Measurements from ENCODE around the gene DLST. TPM values are rescaled to one million over a fixed set of nuclear protein-coding genes. Genes with fewer than 3 reads are reported as not detected.

Gene DLST
- polyA plus RNA-seq, 1 donor (not counting 4 experiments of a cell fraction or from before 2014, with no cell fraction given) = 114 TPM

GRCh38 chr14:74908861-74909341 is 27.2 kb downstream of the DLST start:
- no peak overlapping the region for H3K4me2 ChIP-seq (ENCODE audit: control insufficient read depth, extremely low read depth, insufficient read depth, low read depth, low read length)
- DNase-seq (ENCODE audit: low read depth, low spot score) (no peak), FAIRE-seq (no peak)
- H3K27me3 ChIP-seq (ENCODE audit: control insufficient read depth, extremely low read depth, insufficient read depth, low read length) = no peaks in the 10 kb centered on the region
- no peak overlapping the region for H3K4me3 ChIP-seq (ENCODE audit: control insufficient read depth in 2 of 3, extremely low read depth in 1 of 3, insufficient read depth in 2 of 3, low read depth in 1 of 3, low read length in 3 of 3)
- no peaks in the 10 kb centered on the region for H3K79me2 ChIP-seq (ENCODE audit: control insufficient read depth, insufficient read depth, low read length)
- no peak for TF ChIP-seq EZH2 (IDR thresholded peaks at IDR 0.05; ENCODE audit: low read length)
- peaks cover 9 to 14% of the 10 kb centered on the region in 2 experiments for H3K36me3 ChIP-seq (ENCODE audit: control insufficient read depth in 2 of 2, extremely low read depth in 1 of 2, insufficient read depth in 2 of 2, low read length in 2 of 2)
- H3K27ac ChIP-seq (ENCODE audit: control insufficient read depth, insufficient read depth, low read length) = no peak overlapping the region
- H2AFZ ChIP-seq (ENCODE audit: control insufficient read depth, low read length) = no peak overlapping the region
- peaks cover 6% of the 10 kb centered on the region for H3K4me1 ChIP-seq (ENCODE audit: control insufficient read depth, extremely low read depth, insufficient read depth, low read length)
- no peaks in the 10 kb centered on the region for H4K20me1 ChIP-seq (ENCODE audit: control insufficient read depth, extremely low read depth, insufficient read depth, low read length)
- dilution Hi-C loops (cut with MboI; ENCODE audit: extremely low pct_ligation_motif_present, low sequenced_read_pairs) = no loop called here
- H3K9ac ChIP-seq (ENCODE audit: control insufficient read depth, extremely low read depth, insufficient read depth, low read length) = no peak overlapping the region
- no peaks in the 10 kb centered on the region for H3K9me1 ChIP-seq (ENCODE audit: control insufficient read depth, extremely low read depth, insufficient read depth, low read length)
- H3K9me3 ChIP-seq (ENCODE audit: control insufficient read depth, low read depth, low read length) = no peaks in the 10 kb centered on the region

DNA sequence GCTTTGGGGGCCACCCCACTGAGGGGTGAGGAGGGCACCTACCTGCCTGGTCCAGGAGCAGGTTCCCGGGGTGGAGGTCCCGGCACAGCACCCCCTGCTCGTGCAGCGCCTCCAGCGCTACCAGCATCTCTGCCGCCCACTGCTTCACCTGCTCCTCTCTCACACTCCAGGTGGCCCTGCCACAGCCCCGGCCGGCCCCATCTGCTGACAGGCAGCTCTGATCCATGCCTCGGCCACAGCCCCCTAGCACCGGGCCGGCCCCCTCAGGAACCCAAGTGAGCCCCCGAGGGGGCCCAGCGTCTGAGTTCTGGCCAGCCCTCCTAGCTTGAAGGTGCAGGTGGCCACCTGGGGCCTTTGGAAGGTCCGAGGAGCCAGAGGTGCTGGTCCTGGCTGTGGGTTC is 27.8 kb downstream of the DLST start:
- H3K9ac ChIP-seq (ENCODE audit: control insufficient read depth, extremely low read depth, insufficient read depth, low read length) = no peak overlapping the region
- H3K27me3 ChIP-seq (ENCODE audit: control insufficient read depth, extremely low read depth, insufficient read depth, low read length) = no peaks in the 10 kb centered on the region
- H3K9me1 ChIP-seq (ENCODE audit: control insufficient read depth, extremely low read depth, insufficient read depth, low read length) = no peaks in the 10 kb centered on the region
- H3K4me3 ChIP-seq (ENCODE audit: control insufficient read depth in 2 of 3, extremely low read depth in 1 of 3, insufficient read depth in 2 of 3, low read depth in 1 of 3, low read length in 3 of 3) = no peak overlapping the region
- H3K79me2 ChIP-seq (ENCODE audit: control insufficient read depth, insufficient read depth, low read length) = no peaks in the 10 kb centered on the region
- no peaks in the 10 kb centered on the region for H3K9me3 ChIP-seq (ENCODE audit: control insufficient read depth, low read depth, low read length)
- DNase-seq (ENCODE audit: low read depth, low spot score) (no peak), FAIRE-seq (no peak)
- H3K27ac ChIP-seq (ENCODE audit: control insufficient read depth, insufficient read depth, low read length) = no peak overlapping the region
- H3K4me2 ChIP-seq (ENCODE audit: control insufficient read depth, extremely low read depth, insufficient read depth, low read depth, low read length) = no peak overlapping the region
- peaks cover 6% of the 10 kb centered on the region for H3K4me1 ChIP-seq (ENCODE audit: control insufficient read depth, extremely low read depth, insufficient read depth, low read length)
- no peak for TF ChIP-seq EZH2 (IDR thresholded peaks at IDR 0.05; ENCODE audit: low read length)
- TF ChIP-seq, protein P1, sequence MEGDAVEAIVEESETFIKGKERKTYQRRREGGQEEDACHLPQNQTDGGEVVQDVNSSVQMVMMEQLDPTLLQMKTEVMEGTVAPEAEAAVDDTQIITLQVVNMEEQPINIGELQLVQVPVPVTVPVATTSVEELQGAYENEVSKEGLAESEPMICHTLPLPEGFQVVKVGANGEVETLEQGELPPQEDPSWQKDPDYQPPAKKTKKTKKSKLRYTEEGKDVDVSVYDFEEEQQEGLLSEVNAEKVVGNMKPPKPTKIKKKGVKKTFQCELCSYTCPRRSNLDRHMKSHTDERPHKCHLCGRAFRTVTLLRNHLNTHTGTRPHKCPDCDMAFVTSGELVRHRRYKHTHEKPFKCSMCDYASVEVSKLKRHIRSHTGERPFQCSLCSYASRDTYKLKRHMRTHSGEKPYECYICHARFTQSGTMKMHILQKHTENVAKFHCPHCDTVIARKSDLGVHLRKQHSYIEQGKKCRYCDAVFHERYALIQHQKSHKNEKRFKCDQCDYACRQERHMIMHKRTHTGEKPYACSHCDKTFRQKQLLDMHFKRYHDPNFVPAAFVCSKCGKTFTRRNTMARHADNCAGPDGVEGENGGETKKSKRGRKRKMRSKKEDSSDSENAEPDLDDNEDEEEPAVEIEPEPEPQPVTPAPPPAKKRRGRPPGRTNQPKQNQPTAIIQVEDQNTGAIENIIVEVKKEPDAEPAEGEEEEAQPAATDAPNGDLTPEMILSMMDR (optimal IDR thresholded peaks at IDR 0.05 in 1 of 3, IDR thresholded peaks at IDR 0.05 in 1 of 3, conservative IDR thresholded peaks at IDR 0.05 in 1 of 3; ENCODE audit: extremely low read depth in 1 of 3, insufficient read depth in 2 of 3, low read length in 3 of 3) = no peak
- H3K36me3 ChIP-seq (ENCODE audit: control insufficient read depth in 2 of 2, extremely low read depth in 1 of 2, insufficient read depth in 2 of 2, low read length in 2 of 2) = peaks cover 9 to 13% of the 10 kb centered on the region in 2 experiments
- dilution Hi-C loops (cut with MboI; ENCODE audit: extremely low pct_ligation_motif_present, low sequenced_read_pairs) = no loop called here
- no peak overlapping the region for H2AFZ ChIP-seq (ENCODE audit: control insufficient read depth, low read length)
- no peaks in the 10 kb centered on the region for H4K20me1 ChIP-seq (ENCODE audit: control insufficient read depth, extremely low read depth, insufficient read depth, low read length)

GRCh38 chr14:74909911-74910310 is 28.2 kb downstream of the DLST start:
- no peak overlapping the region for H3K4me2 ChIP-seq (ENCODE audit: control insufficient read depth, extremely low read depth, insufficient read depth, low read depth, low read length)
- H3K4me1 ChIP-seq (ENCODE audit: control insufficient read depth, extremely low read depth, insufficient read depth, low read length) = peaks cover 6% of the 10 kb centered on the region
- no peak overlapping the region for H3K4me3 ChIP-seq (ENCODE audit: control insufficient read depth in 2 of 3, extremely low read depth in 1 of 3, insufficient read depth in 2 of 3, low read depth in 1 of 3, low read length in 3 of 3)
- H3K9me1 ChIP-seq (ENCODE audit: control insufficient read depth, extremely low read depth, insufficient read depth, low read length) = no peaks in the 10 kb centered on the region
- dilution Hi-C loops (cut with MboI; ENCODE audit: extremely low pct_ligation_motif_present, low sequenced_read_pairs) = no loop called here
- no peak overlapping the region for H3K27ac ChIP-seq (ENCODE audit: control insufficient read depth, insufficient read depth, low read length)
- no peak overlapping the region for H3K9ac ChIP-seq (ENCODE audit: control insufficient read depth, extremely low read depth, insufficient read depth, low read length)
- H3K9me3 ChIP-seq (ENCODE audit: control insufficient read depth, low read depth, low read length) = no peaks in the 10 kb centered on the region
- H4K20me1 ChIP-seq (ENCODE audit: control insufficient read depth, extremely low read depth, insufficient read depth, low read length) = no peaks in the 10 kb centered on the region
- no peak for DNase-seq (ENCODE audit: low read depth, low spot score)
- no peak for FAIRE-seq
- H2AFZ ChIP-seq (ENCODE audit: control insufficient read depth, low read length) = no peak overlapping the region
- no peaks in the 10 kb centered on the region for H3K27me3 ChIP-seq (ENCODE audit: control insufficient read depth, extremely low read depth, insufficient read depth, low read length)
- peaks cover 8 to 11% of the 10 kb centered on the region in 2 experiments for H3K36me3 ChIP-seq (ENCODE audit: control insufficient read depth in 2 of 2, extremely low read depth in 1 of 2, insufficient read depth in 2 of 2, low read length in 2 of 2)
- no peak for TF ChIP-seq EZH2 (IDR thresholded peaks at IDR 0.05; ENCODE audit: low read length)
- TF ChIP-seq, protein P1 (optimal IDR thresholded peaks at IDR 0.05 in 1 of 3, IDR thresholded peaks at IDR 0.05 in 1 of 3, conservative IDR thresholded peaks at IDR 0.05 in 1 of 3; ENCODE audit: extremely low read depth in 1 of 3, insufficient read depth in 2 of 3, low read length in 3 of 3) = no peak
- no peaks in the 10 kb centered on the region for H3K79me2 ChIP-seq (ENCODE audit: control insufficient read depth, insufficient read depth, low read length)
